ENCODE results near the gene EPN1.

The EPN1 gene

GRCh38 chr19:55646889-55647731 lies 27.9 kb upstream of the EPN1 start:
- in situ Hi-C loops (cut with HindIII; ENCODE audit: low sequenced_read_pairs) = no loop called here

GRCh38 chr19:55647732-55648584 lies 27.1 kb upstream of the EPN1 start, which contains the start of gene CCDC106:
Gene CCDC106 (plus strand): TSS chr19:55648212. CDS start chr19:55649047, 835 bp downstream.
- in situ Hi-C loops (cut with HindIII; ENCODE audit: low sequenced_read_pairs) = no loop called here

GRCh38 chr19:55648585-55649267 lies 26.3 kb upstream of the EPN1 start:
- in situ Hi-C loops (cut with HindIII; ENCODE audit: low sequenced_read_pairs) = no loop called here

GRCh38 chr19:55649268-55650125 lies 25.5 kb upstream of the EPN1 start:
- in situ Hi-C loops (cut with HindIII; ENCODE audit: low sequenced_read_pairs) = no loop called here

GRCh38 chr19:55650126-55650557 lies 24.9 kb upstream of the EPN1 start:
- in situ Hi-C loops (cut with HindIII; ENCODE audit: low sequenced_read_pairs) = no loop called here

GRCh38 chr19:55650602-55651230 lies 24.3 kb upstream of the EPN1 start:
- in situ Hi-C loops (cut with HindIII; ENCODE audit: low sequenced_read_pairs) = no loop called here

- in situ Hi-C loops (cut with HindIII; ENCODE audit: low sequenced_read_pairs) = no loop called here
Measured at GRCh38 chr19:55651236-55651635, 23.8 kb upstream of the EPN1 start.

GRCh38 chr19:55652311-55653128 lies 22.5 kb upstream of the EPN1 start:
- in situ Hi-C loops (cut with HindIII; ENCODE audit: low sequenced_read_pairs) = no loop called here

GRCh38 chr19:55653651-55654322 lies 21.2 kb upstream of the EPN1 start:
- in situ Hi-C loops (cut with HindIII; ENCODE audit: low sequenced_read_pairs) = no loop called here

GRCh38 chr19:55654323-55654867 lies 20.6 kb upstream of the EPN1 start:
- in situ Hi-C loops (cut with HindIII; ENCODE audit: low sequenced_read_pairs) = no loop called here

GRCh38 chr19:55654868-55655647 lies 20.0 kb upstream of the EPN1 start, which contains the start of gene U2AF2:
Gene U2AF2 (plus strand): TSS chr19:55655035. CDS start chr19:55655105, 70 bp downstream.
- in situ Hi-C loops (cut with HindIII; ENCODE audit: low sequenced_read_pairs) = no loop called here

- in situ Hi-C loops (cut with HindIII; ENCODE audit: low sequenced_read_pairs) = no loop called here
Measured at GRCh38 chr19:55655648-55656040, 19.4 kb upstream of the EPN1 start.

- in situ Hi-C loops (cut with HindIII; ENCODE audit: low sequenced_read_pairs) = no loop called here
Measured at GRCh38 chr19:55656552-55656951, 18.5 kb upstream of the EPN1 start.

- in situ Hi-C loops (cut with HindIII; ENCODE audit: low sequenced_read_pairs) = no loop called here
Measured at GRCh38 chr19:55656988-55657747, 17.9 kb upstream of the EPN1 start.

- in situ Hi-C loops (cut with HindIII; ENCODE audit: low sequenced_read_pairs) = no loop called here
Measured at GRCh38 chr19:55658846-55659459, 16.1 kb upstream of the EPN1 start.

GRCh38 chr19:55659822-55660221 lies 15.2 kb upstream of the EPN1 start:
- in situ Hi-C loops (cut with HindIII; ENCODE audit: low sequenced_read_pairs) = no loop called here
